ENCODE data around the gene KCNA3. TPM values are rescaled to one million over a fixed set of nuclear protein-coding genes. Genes with fewer than 3 reads are reported as not detected.

The KCNA3 gene
- total and polyA plus RNA-seq, 9 of the 15 experiments (the other 6 are each of a cell fraction or from before 2014, with no cell fraction given) = not detected

DNA sequence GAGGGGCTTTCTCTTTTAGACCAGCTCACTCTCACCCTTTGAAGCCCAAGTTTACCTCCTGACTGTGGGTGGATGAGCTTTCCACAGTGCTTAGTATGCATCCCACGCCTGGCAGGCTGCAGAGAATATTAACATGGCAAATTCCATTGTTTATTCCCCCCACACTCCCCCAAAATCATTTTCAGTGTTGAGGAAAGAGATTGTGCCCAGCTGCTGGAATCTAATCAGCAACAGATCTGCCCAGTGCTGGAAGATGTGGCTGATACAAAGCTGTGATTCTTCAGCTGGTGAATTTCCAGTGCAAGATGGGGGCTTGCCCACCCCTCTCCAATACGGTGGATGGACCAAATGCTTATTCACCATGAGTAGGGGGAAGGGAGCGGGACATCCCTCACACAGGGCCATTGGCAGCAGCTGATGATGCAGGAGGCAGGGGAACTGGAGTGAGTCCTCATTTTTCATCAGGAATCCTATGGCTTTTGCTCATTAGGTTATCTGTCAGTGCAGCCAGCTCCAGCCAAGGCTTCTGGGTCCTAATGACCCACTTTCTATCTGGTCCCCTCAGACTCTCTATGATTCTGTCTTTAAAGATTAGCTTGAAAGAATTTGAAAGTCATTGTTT is 39.7 kb upstream of the KCNA3 start (continued):
- TF ChIP-seq, protein P1, sequence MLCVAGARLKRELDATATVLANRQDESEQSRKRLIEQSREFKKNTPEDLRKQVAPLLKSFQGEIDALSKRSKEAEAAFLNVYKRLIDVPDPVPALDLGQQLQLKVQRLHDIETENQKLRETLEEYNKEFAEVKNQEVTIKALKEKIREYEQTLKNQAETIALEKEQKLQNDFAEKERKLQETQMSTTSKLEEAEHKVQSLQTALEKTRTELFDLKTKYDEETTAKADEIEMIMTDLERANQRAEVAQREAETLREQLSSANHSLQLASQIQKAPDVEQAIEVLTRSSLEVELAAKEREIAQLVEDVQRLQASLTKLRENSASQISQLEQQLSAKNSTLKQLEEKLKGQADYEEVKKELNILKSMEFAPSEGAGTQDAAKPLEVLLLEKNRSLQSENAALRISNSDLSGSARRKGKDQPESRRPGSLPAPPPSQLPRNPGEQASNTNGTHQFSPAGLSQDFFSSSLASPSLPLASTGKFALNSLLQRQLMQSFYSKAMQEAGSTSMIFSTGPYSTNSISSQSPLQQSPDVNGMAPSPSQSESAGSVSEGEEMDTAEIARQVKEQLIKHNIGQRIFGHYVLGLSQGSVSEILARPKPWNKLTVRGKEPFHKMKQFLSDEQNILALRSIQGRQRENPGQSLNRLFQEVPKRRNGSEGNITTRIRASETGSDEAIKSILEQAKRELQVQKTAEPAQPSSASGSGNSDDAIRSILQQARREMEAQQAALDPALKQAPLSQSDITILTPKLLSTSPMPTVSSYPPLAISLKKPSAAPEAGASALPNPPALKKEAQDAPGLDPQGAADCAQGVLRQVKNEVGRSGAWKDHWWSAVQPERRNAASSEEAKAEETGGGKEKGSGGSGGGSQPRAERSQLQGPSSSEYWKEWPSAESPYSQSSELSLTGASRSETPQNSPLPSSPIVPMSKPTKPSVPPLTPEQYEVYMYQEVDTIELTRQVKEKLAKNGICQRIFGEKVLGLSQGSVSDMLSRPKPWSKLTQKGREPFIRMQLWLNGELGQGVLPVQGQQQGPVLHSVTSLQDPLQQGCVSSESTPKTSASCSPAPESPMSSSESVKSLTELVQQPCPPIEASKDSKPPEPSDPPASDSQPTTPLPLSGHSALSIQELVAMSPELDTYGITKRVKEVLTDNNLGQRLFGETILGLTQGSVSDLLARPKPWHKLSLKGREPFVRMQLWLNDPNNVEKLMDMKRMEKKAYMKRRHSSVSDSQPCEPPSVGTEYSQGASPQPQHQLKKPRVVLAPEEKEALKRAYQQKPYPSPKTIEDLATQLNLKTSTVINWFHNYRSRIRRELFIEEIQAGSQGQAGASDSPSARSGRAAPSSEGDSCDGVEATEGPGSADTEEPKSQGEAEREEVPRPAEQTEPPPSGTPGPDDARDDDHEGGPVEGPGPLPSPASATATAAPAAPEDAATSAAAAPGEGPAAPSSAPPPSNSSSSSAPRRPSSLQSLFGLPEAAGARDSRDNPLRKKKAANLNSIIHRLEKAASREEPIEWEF (CRISPR knock-in tag; IDR thresholded peaks at IDR 0.05) = no peak
- TF ChIP-seq RHOXF2B (CRISPR knock-in tag; conservative IDR thresholded peaks at IDR 0.05) = no peak
- TF ChIP-seq, protein P2, sequence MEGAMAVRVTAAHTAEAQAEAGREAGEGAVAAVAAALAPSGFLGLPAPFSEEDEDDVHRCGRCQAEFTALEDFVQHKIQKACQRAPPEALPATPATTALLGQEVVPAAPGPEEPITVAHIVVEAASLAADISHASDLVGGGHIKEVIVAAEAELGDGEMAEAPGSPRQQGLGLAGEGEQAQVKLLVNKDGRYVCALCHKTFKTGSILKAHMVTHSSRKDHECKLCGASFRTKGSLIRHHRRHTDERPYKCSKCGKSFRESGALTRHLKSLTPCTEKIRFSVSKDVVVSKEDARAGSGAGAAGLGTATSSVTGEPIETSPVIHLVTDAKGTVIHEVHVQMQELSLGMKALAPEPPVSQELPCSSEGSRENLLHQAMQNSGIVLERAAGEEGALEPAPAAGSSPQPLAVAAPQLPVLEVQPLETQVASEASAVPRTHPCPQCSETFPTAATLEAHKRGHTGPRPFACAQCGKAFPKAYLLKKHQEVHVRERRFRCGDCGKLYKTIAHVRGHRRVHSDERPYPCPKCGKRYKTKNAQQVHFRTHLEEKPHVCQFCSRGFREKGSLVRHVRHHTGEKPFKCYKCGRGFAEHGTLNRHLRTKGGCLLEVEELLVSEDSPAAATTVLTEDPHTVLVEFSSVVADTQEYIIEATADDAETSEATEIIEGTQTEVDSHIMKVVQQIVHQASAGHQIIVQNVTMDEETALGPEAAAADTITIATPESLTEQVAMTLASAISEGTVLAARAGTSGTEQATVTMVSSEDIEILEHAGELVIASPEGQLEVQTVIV (CRISPR knock-in tag; IDR thresholded peaks at IDR 0.05; ENCODE audit: borderline replicate concordance) = no peak
- TF ChIP-seq LEF1 (IDR thresholded peaks at IDR 0.05) = no peak
- no peak for TF ChIP-seq ZNF79 (CRISPR knock-in tag; IDR thresholded peaks at IDR 0.05; ENCODE audit: low read depth)
- no peak for TF ChIP-seq GATA2 (CRISPR knock-in tag; IDR thresholded peaks at IDR 0.05)
- TF ChIP-seq PHTF2 (CRISPR knock-in tag; IDR thresholded peaks at IDR 0.05) = no peak
- TF ChIP-seq, protein P3, sequence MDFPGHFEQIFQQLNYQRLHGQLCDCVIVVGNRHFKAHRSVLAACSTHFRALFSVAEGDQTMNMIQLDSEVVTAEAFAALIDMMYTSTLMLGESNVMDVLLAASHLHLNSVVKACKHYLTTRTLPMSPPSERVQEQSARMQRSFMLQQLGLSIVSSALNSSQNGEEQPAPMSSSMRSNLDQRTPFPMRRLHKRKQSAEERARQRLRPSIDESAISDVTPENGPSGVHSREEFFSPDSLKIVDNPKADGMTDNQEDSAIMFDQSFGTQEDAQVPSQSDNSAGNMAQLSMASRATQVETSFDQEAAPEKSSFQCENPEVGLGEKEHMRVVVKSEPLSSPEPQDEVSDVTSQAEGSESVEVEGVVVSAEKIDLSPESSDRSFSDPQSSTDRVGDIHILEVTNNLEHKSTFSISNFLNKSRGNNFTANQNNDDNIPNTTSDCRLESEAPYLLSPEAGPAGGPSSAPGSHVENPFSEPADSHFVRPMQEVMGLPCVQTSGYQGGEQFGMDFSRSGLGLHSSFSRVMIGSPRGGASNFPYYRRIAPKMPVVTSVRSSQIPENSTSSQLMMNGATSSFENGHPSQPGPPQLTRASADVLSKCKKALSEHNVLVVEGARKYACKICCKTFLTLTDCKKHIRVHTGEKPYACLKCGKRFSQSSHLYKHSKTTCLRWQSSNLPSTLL (IDR thresholded peaks at IDR 0.05) = no peak
- TF ChIP-seq, protein P4, sequence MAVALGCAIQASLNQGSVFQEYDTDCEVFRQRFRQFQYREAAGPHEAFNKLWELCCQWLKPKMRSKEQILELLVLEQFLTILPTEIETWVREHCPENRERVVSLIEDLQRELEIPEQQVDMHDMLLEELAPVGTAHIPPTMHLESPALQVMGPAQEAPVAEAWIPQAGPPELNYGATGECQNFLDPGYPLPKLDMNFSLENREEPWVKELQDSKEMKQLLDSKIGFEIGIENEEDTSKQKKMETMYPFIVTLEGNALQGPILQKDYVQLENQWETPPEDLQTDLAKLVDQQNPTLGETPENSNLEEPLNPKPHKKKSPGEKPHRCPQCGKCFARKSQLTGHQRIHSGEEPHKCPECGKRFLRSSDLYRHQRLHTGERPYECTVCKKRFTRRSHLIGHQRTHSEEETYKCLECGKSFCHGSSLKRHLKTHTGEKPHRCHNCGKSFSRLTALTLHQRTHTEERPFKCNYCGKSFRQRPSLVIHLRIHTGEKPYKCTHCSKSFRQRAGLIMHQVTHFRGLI (CRISPR knock-in tag; IDR thresholded peaks at IDR 0.05) = no peak
- TF ChIP-seq POLR2AphosphoS5 (IDR thresholded peaks at IDR 0.05; ENCODE audit: control insufficient read depth, insufficient read depth, low read depth, low read length) = peak; percentile 24; the same call in 1 of the 2 replicates
- no peak for TF ChIP-seq PHB2 (IDR thresholded peaks at IDR 0.05; ENCODE audit: low read depth)
